HepG2 (cell line): ENCODE results near the gene PACSIN1. TPM values are rescaled to one million over a fixed set of nuclear protein-coding genes. Genes with fewer than 3 reads are reported as not detected.

Experiments
- AHR ChIP-seq: IDR thresholded peaks from 2 replicates; pipeline ENCODE4 v1.6.1; 2018; ENCODE audit warnings: missing genetic modification reagents, missing compliant biosample characterization
- CBX2 ChIP-seq, 2 experiments: fragments of 200-600 bp in 1 of 2; sonication (generic); formaldehyde crosslinking in 1 of 2; IDR thresholded peaks; 2 replicates each; pipeline versions ENCODE4 v1.7.0 to v1.8.1; 2018 to 2022; ENCODE audit warnings: low read depth in 2 of 2, low read length in 1 of 2, mild to moderate bottlenecking in 1 of 2, missing genetic modification reagents in 1 of 2
- DR1 ChIP-seq: sonication (generic); formaldehyde crosslinking; IDR thresholded peaks from 2 replicates; pipeline ENCODE4 v1.8.0; 2021; ENCODE audit warnings: mild to moderate bottlenecking, missing genetic modification reagents, inconsistent platforms
- FOXM1 ChIP-seq: sonication (generic); formaldehyde crosslinking; IDR thresholded peaks from 2 replicates; pipeline ENCODE4 v1.5.0; 2020; ENCODE audit warnings: missing genetic modification reagents
- GATAD2A ChIP-seq: IDR thresholded peaks from 2 replicates; pipeline ENCODE4 v1.6.1; 2016
- PHF20 ChIP-seq: sonication (generic); formaldehyde crosslinking; IDR thresholded peaks from 2 replicates; pipeline ENCODE4 v1.5.0; 2020; ENCODE audit warnings: mild to moderate bottlenecking, missing genetic modification reagents
- SRF ChIP-seq: IDR thresholded peaks from 2 replicates; pipeline ENCODE4 v1.6.1; 2011; ENCODE audit warnings: mild to moderate bottlenecking, low read depth, low read length, moderate library complexity
- ZBTB43 ChIP-seq: sonication (generic); formaldehyde crosslinking; conservative IDR thresholded peaks from 2 replicates; pipeline ENCODE4 v1.4.0; 2020; ENCODE audit warnings: missing genetic modification reagents
- ZC3H13 ChIP-seq: sonication (generic); formaldehyde crosslinking; IDR thresholded peaks from 2 replicates; pipeline ENCODE4 v1.8.1; 2023; ENCODE audit warnings: mild to moderate bottlenecking, missing genetic modification reagents, moderate library complexity
- ZNF230 ChIP-seq: sonication (generic); formaldehyde crosslinking; IDR thresholded peaks from 2 replicates; pipeline ENCODE4 v1.4.0; 2020; ENCODE audit warnings: mild to moderate bottlenecking, missing genetic modification reagents
- ZNF432 ChIP-seq: sonication (generic); formaldehyde crosslinking; IDR thresholded peaks from 2 replicates; pipeline ENCODE4 v1.5.0; 2020; ENCODE audit warnings: missing genetic modification reagents, mild to moderate bottlenecking, borderline replicate concordance
- polyA plus RNA-seq, 8 experiments: library from polyadenylated mRNA; depleted of rRNA in 3 of 8; stranded (reverse) in 7 of 8; unstranded in 1 of 8; fragments of >200 nt; fragmentation: Illumina TruSeq in 4 of 8; extraction: Trizol in 4 of 8; gene quantifications; 2 replicates each; pipeline versions ENCODE4 v1.2.1 to v1.2.3, GENCODE V29; 2011 to 2016; ENCODE audit warnings: low read depth in 4 of 8, missing spikeins in 1 of 8, mixed read lengths in 1 of 8; ENCODE audit not compliant: insufficient read depth in 1 of 8
- total RNA-seq, 5 experiments: library from RNA; depleted of rRNA; stranded (reverse); fragments of >200 nt; fragmentation: Illumina TruSeq; extraction: Trizol; gene quantifications; 2 replicates each; pipeline ENCODE4 v1.2.3, GENCODE V29; 2016; ENCODE audit warnings: low read depth in 1 of 5
- TF ChIP-seq, protein P1 (sequence below): sonication (generic); formaldehyde crosslinking; IDR thresholded peaks from 2 replicates; pipeline ENCODE4 v1.4.0; 2020; ENCODE audit warnings: missing genetic modification reagents
- TF ChIP-seq, protein P2 (sequence below), 2 experiments: fragments of 450-650 bp in 1 of 2; sonication (generic) in 1 of 2; formaldehyde crosslinking in 1 of 2; IDR thresholded peaks; 2 replicates each; pipeline versions ENCODE4 v1.6.1 to v1.8.0; 2016 to 2022; ENCODE audit warnings: antibody characterized with exemption in 1 of 2, mild to moderate bottlenecking in 1 of 2, missing genetic modification reagents in 1 of 2
- TF ChIP-seq, protein P3 (sequence below): IDR thresholded peaks from 2 replicates; pipeline ENCODE4 v1.6.1; 2016; ENCODE audit warnings: missing compliant biosample characterization, missing genetic modification reagents, borderline replicate concordance

PACSIN1 gene
- total and polyA plus RNA-seq, 2 of the 13 experiments (the other 11 are each of a cell fraction or from before 2014, with no cell fraction given) = not detected

DNA sequence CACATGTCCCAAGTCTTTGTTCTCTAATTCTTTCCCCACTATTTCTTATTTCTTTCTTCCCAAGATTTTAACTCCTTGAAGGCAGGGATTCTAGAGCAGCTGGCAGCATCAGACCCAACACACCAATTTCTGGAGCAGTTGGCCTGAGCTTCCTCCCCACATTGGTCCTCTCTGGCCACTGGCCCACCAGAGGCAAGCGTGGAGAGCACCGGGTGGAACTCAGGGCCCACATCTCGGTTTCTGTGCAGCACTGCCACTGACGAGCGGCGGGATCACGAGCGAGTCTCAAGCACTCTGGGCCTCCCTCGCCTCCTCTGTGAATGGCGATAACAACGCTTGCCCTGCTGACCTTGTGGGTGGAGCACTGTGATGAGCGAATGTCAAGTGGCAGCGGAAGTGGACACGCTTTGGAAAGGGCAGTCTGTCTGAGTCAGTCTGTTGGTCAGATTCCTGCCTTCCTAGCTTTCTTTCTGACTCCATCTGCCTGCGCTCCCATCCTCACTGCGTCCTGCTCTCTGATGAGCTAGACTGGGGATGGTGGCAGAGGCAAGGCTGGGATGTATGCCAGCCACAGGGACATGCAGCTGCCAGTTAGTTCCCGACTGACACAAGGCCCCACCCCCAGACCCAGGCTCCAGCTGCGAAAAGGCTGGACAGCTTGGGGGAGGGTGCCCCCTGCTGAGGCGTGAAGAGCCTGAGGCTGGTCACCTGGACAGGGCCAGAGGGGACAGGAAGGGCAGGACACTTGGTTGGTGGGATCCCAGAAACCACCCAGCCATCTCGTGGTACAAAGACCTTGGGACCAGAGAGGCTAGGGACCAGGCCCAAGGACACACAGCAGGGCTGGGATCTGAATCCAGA lies 94.7 kb downstream of the PACSIN1 start (continued):
- TF ChIP-seq, protein P1, sequence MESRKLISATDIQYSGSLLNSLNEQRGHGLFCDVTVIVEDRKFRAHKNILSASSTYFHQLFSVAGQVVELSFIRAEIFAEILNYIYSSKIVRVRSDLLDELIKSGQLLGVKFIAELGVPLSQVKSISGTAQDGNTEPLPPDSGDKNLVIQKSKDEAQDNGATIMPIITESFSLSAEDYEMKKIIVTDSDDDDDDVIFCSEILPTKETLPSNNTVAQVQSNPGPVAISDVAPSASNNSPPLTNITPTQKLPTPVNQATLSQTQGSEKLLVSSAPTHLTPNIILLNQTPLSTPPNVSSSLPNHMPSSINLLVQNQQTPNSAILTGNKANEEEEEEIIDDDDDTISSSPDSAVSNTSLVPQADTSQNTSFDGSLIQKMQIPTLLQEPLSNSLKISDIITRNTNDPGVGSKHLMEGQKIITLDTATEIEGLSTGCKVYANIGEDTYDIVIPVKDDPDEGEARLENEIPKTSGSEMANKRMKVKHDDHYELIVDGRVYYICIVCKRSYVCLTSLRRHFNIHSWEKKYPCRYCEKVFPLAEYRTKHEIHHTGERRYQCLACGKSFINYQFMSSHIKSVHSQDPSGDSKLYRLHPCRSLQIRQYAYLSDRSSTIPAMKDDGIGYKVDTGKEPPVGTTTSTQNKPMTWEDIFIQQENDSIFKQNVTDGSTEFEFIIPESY (CRISPR knock-in tag) = no peak; the same call in 1 of the 2 replicates
- TF ChIP-seq CBX2 (IDR thresholded peaks at IDR 0.05; ENCODE audit: low read depth, low read length) (no peak), CBX2 (CRISPR knock-in tag; IDR thresholded peaks at IDR 0.05; ENCODE audit: low read depth) (no peak), DR1 (CRISPR knock-in tag) (no peak), ZC3H13 (CRISPR knock-in tag) (no peak), ZNF230 (CRISPR knock-in tag) (peak; percentile 90; the same call in 1 of the 2 replicates), ZBTB43 (CRISPR knock-in tag) (no peak), PHF20 (CRISPR knock-in tag) (no peak; the same call in 1 of the 2 replicates), FOXM1 (CRISPR knock-in tag) (no peak), GATAD2A (peak; percentile 72), SRF (no peak), ZNF432 (no peak), AHR (CRISPR knock-in tag) (0 out of 2 replicates have a peak, but pooled peaks have one; percentile 52)
- TF ChIP-seq, protein P2, sequence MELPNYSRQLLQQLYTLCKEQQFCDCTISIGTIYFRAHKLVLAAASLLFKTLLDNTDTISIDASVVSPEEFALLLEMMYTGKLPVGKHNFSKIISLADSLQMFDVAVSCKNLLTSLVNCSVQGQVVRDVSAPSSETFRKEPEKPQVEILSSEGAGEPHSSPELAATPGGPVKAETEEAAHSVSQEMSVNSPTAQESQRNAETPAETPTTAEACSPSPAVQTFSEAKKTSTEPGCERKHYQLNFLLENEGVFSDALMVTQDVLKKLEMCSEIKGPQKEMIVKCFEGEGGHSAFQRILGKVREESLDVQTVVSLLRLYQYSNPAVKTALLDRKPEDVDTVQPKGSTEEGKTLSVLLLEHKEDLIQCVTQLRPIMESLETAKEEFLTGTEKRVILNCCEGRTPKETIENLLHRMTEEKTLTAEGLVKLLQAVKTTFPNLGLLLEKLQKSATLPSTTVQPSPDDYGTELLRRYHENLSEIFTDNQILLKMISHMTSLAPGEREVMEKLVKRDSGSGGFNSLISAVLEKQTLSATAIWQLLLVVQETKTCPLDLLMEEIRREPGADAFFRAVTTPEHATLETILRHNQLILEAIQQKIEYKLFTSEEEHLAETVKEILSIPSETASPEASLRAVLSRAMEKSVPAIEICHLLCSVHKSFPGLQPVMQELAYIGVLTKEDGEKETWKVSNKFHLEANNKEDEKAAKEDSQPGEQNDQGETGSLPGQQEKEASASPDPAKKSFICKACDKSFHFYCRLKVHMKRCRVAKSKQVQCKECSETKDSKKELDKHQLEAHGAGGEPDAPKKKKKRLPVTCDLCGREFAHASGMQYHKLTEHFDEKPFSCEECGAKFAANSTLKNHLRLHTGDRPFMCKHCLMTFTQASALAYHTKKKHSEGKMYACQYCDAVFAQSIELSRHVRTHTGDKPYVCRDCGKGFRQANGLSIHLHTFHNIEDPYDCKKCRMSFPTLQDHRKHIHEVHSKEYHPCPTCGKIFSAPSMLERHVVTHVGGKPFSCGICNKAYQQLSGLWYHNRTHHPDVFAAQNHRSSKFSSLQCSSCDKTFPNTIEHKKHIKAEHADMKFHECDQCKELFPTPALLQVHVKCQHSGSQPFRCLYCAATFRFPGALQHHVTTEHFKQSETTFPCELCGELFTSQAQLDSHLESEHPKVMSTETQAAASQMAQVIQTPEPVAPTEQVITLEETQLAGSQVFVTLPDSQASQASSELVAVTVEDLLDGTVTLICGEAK (IDR thresholded peaks at IDR 0.05) = no peak
- TF ChIP-seq, protein P2 (CRISPR knock-in tag; IDR thresholded peaks at IDR 0.05) = no peak
- TF ChIP-seq, protein P3, sequence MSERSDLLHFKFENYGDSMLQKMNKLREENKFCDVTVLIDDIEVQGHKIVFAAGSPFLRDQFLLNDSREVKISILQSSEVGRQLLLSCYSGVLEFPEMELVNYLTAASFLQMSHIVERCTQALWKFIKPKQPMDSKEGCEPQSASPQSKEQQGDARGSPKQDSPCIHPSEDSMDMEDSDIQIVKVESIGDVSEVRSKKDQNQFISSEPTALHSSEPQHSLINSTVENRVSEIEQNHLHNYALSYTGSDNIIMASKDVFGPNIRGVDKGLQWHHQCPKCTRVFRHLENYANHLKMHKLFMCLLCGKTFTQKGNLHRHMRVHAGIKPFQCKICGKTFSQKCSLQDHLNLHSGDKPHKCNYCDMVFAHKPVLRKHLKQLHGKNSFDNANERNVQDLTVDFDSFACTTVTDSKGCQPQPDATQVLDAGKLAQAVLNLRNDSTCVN = 0 out of 2 replicates have a peak, but pooled peaks have one; percentile 24
